ENCODE measurements around the gene ZNF480. TPM values are rescaled to one million over a fixed set of nuclear protein-coding genes. Genes with fewer than 3 reads are reported as not detected.

Gene ZNF480
- total and polyA plus RNA-seq, 2 donors (not counting 3 experiments of a cell fraction or from before 2014, with no cell fraction given): 3.6 to 10.0 TPM

DNA sequence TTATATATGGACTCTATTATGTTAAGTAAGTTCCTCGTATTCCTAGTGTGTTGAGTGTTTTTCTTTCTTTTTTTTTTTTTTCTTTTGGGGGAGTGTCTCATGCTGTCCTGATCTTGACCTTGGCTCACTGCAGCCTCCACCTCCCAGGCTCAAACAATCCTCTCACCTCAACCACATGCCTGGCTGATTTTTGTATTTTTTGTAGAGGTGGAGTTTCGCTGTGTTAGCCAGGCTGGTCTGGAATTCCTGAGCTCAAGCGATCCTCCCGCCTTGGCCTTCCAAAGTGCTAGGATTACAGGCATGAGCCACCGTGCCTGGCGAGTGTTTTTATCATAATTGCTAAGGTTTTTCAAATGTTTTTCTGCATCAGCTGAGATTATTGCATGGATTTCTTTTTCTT, 10.7 kb upstream of the ZNF480 start:
- no peak for TF ChIP-seq FOS (IDR thresholded peaks at IDR 0.05; ENCODE audit: borderline replicate concordance, insufficient read depth, low read length)
- TF ChIP-seq MYC (IDR thresholded peaks at IDR 0.05; ENCODE audit: low read depth, low read length): no peak
- TF ChIP-seq JUN (IDR thresholded peaks at IDR 0.05; ENCODE audit: borderline replicate concordance, insufficient read depth, insufficient read length, low read depth): no peak
- TF ChIP-seq EZH2 (IDR thresholded peaks at IDR 0.05; ENCODE audit: borderline replicate concordance, low read depth, low read length, severe bottlenecking): no peak
- TF ChIP-seq, protein P1, sequence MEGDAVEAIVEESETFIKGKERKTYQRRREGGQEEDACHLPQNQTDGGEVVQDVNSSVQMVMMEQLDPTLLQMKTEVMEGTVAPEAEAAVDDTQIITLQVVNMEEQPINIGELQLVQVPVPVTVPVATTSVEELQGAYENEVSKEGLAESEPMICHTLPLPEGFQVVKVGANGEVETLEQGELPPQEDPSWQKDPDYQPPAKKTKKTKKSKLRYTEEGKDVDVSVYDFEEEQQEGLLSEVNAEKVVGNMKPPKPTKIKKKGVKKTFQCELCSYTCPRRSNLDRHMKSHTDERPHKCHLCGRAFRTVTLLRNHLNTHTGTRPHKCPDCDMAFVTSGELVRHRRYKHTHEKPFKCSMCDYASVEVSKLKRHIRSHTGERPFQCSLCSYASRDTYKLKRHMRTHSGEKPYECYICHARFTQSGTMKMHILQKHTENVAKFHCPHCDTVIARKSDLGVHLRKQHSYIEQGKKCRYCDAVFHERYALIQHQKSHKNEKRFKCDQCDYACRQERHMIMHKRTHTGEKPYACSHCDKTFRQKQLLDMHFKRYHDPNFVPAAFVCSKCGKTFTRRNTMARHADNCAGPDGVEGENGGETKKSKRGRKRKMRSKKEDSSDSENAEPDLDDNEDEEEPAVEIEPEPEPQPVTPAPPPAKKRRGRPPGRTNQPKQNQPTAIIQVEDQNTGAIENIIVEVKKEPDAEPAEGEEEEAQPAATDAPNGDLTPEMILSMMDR (IDR thresholded peaks at IDR 0.05; ENCODE audit: extremely low read depth in 1 of 2, insufficient read depth in 1 of 2, low read depth in 1 of 2, low read length in 2 of 2): no peak
- no peak for TF ChIP-seq GATA2 (IDR thresholded peaks at IDR 0.05; ENCODE audit: insufficient read depth, insufficient read length, low read depth, low read length)
- TF ChIP-seq POLR2AphosphoS5 (IDR thresholded peaks at IDR 0.05; ENCODE audit: insufficient read depth, low read depth, low read length): no peak
- TF ChIP-seq, protein P2, sequence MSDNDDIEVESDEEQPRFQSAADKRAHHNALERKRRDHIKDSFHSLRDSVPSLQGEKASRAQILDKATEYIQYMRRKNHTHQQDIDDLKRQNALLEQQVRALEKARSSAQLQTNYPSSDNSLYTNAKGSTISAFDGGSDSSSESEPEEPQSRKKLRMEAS (IDR thresholded peaks at IDR 0.05; ENCODE audit: insufficient read depth, insufficient read length): no peak
- TF ChIP-seq POLR2A (IDR thresholded peaks at IDR 0.05; ENCODE audit: low read depth, low read length): no peak
- dilution Hi-C loops (cut with MboI; ENCODE audit: extremely low pct_ligation_motif_present, low sequenced_read_pairs): no loop called here
- H2AFZ ChIP-seq (ENCODE audit: low read depth, low read length): no peak overlapping the region
- H3K9ac ChIP-seq (replicated peaks; ENCODE audit: extremely low read depth, insufficient read depth, low read length): no peak overlapping the region
- peaks cover 7 to 27% of the 10 kb centered on the region in 2 experiments for H3K36me3 ChIP-seq (ENCODE audit: control insufficient read depth in 2 of 2, extremely low read depth in 1 of 2, insufficient read depth in 2 of 2, low read length in 2 of 2)
- FAIRE-seq: no peak
- no peak overlapping the region for H3K4me3 ChIP-seq (replicated peaks in 1 of 3; ENCODE audit: insufficient read depth in 1 of 3, low read depth in 1 of 3, low read length in 3 of 3)
- H3K27ac ChIP-seq (ENCODE audit: insufficient read depth, low read depth, low read length): no peak overlapping the region
- intact Hi-C loops (cut with micrococcal nuclease): no loop called here
- H3K79me2 ChIP-seq (ENCODE audit: control insufficient read depth, insufficient read depth, low read length): peaks cover 4% of the 10 kb centered on the region
- no peaks in the 10 kb centered on the region for H3K27me3 ChIP-seq (ENCODE audit: control insufficient read depth in 2 of 2, insufficient read depth in 2 of 2, low read length in 2 of 2)
- no peaks in the 10 kb centered on the region for H4K20me1 ChIP-seq (replicated peaks; ENCODE audit: control insufficient read depth, extremely low read depth, insufficient read depth, low read length)
- no TSS peak for BruUV-seq (replicated peaks)
- DNase-seq (ENCODE audit: low read depth, low spot score): no peak
- H3K4me2 ChIP-seq (ENCODE audit: insufficient read depth, low read length): no peak overlapping the region
- CTCF ChIA-PET: interaction anchor here (0.6 kb wide), 1 partner anchor 30 kb away, joined by 3 read pairs; no protein-coding TSS in a partner anchor
- H3K4me1 ChIP-seq (ENCODE audit: control insufficient read depth, extremely low read depth, insufficient read depth, low read length): no peaks in the 10 kb centered on the region
- H3K9me3 ChIP-seq (replicated peaks; ENCODE audit: control insufficient read depth, insufficient read depth, low read length): no peaks in the 10 kb centered on the region
- POLR2A ChIA-PET: no interaction called here
- H3K9me1 ChIP-seq (replicated peaks; ENCODE audit: control insufficient read depth, extremely low read depth, insufficient read depth, low read length): no peaks in the 10 kb centered on the region

Measured in endothelial cell of umbilical vein (primary cell).